ENCODE results near the gene SFTPA1. TPM values are rescaled to one million over a fixed set of nuclear protein-coding genes. Genes with fewer than 3 reads are reported as not detected.
A peak's percentile ranks its signal among the peaks of the same experiment; 100 is the strongest.

Gene SFTPA1
- total RNA-seq, 4 donors from 2014 or later = 3.3 to 11.9 (median 7.1) TPM; not detected in 1

DNA sequence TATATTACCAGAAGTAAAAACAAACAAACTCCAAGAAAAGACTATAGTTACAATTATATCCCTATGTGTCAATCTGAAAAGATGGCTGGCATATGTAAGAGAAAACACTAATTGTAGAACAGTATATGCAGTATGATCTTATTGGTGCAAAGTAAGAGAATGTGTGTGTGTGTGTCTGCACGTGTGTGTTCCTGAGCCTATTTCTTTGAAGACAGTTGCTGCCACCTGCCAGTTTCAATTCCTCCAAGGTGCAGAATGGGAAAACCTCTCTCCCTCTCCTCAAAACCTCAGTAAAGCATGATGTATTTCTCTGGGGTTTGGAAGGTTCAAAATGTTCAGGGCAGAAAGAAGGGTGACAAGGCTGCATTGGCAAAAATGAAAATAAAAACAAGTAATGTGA is 8.8 kb upstream of the SFTPA1 start:
- DNase-seq (ENCODE audit: extremely low spot score) = no peak
- WGBS = 43% methylated on average over 1 of the region's 1 CpG
- H3K4me3 ChIP-seq = no peak overlapping the region
- H3K4me1 ChIP-seq = no peaks in the 10 kb centered on the region
- H3K27ac ChIP-seq (replicated peaks in 1 of 4) = no peak overlapping the region
- TF ChIP-seq POLR2AphosphoS5 (IDR thresholded peaks at IDR 0.05) (no peak), EP300 (IDR thresholded peaks at IDR 0.05) (no peak), POLR2A (IDR thresholded peaks at IDR 0.05; ENCODE audit: low read depth) (no peak)
- TF ChIP-seq, protein P1, sequence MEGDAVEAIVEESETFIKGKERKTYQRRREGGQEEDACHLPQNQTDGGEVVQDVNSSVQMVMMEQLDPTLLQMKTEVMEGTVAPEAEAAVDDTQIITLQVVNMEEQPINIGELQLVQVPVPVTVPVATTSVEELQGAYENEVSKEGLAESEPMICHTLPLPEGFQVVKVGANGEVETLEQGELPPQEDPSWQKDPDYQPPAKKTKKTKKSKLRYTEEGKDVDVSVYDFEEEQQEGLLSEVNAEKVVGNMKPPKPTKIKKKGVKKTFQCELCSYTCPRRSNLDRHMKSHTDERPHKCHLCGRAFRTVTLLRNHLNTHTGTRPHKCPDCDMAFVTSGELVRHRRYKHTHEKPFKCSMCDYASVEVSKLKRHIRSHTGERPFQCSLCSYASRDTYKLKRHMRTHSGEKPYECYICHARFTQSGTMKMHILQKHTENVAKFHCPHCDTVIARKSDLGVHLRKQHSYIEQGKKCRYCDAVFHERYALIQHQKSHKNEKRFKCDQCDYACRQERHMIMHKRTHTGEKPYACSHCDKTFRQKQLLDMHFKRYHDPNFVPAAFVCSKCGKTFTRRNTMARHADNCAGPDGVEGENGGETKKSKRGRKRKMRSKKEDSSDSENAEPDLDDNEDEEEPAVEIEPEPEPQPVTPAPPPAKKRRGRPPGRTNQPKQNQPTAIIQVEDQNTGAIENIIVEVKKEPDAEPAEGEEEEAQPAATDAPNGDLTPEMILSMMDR (IDR thresholded peaks at IDR 0.05) = no peak
- intact Hi-C loops (cut with DNase I) = no loop called here
- peaks cover 0 to 3% (median 0%) of the 10 kb centered on the region in 4 donors for H3K27me3 ChIP-seq
- H3K36me3 ChIP-seq = no peaks in the 10 kb centered on the region
- peaks cover 0 to 17% (median 12%) of the 10 kb centered on the region in 4 donors for H3K9me3 ChIP-seq

DNA sequence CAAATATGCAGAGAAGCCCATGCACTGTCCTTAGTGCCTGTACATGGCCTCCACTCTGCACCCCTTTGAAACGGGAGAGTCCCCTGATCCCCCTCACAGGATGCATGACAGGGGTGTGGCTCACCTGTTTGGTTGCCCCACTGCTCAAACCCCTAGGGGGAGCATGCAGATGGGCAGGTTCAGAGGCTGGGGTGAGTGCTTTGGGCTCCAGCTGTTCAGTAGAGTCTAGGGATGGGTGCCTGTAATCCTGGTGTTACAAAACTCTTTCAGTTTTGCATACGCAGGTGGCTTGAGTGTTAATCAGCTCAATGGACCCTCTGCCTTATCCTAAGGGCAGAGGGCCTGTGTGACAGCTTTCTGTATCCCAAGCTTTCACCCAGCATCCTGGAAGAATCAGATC is 7.8 kb upstream of the SFTPA1 start:
- TF ChIP-seq POLR2A (IDR thresholded peaks at IDR 0.05; ENCODE audit: low read depth) = no peak
- no peak for TF ChIP-seq POLR2AphosphoS5 (IDR thresholded peaks at IDR 0.05)
- TF ChIP-seq EP300 (IDR thresholded peaks at IDR 0.05) = no peak
- TF ChIP-seq, protein P1 (IDR thresholded peaks at IDR 0.05) = no peak
- Histone ChIP-seq H3K4me1 (no peaks in the 10 kb centered on the region), H3K4me3 (no peak overlapping the region), H3K27ac (replicated peaks in 1 of 4) (no peak overlapping the region), H3K27me3 (peaks cover 0 to 3% (median 0%) of the 10 kb centered on the region in 4 donors), H3K9me3 (peaks cover 0 to 13% (median 7%) of the 10 kb centered on the region in 4 donors), H3K36me3 (no peaks in the 10 kb centered on the region)
- intact Hi-C loops (cut with DNase I) = no loop called here
- DNase-seq (ENCODE audit: extremely low spot score) = peak; percentile 84
- WGBS = 83% methylated on average over 2 of the region's 2 CpGs

DNA sequence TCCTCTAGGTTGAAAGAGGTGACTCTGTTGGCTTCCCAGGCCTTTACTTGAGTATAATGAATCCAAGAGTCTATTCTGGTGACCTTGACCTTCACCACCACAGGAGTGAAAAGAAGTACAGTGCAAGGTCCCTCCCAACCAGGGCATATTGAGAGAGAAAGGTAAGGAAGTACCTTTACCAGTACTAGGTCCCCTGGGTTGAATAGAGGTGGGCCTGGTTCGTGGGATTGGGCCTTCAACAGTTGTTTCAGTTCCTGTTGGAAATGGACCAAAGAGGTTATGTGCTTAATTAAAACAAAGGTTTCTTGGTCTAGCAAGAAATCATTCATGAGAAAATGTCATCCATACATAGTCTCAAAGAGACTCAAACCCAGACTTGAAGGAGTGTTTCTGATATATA is 6.4 kb upstream of the SFTPA1 start:
- intact Hi-C loops (cut with DNase I) = no loop called here
- H3K9me3 ChIP-seq = peaks cover 0 to 11% (median 4%) of the 10 kb centered on the region in 4 donors
- peaks cover 0 to 3% (median 0%) of the 10 kb centered on the region in 4 donors for H3K27me3 ChIP-seq
- TF ChIP-seq, protein P1 (IDR thresholded peaks at IDR 0.05) = no peak
- TF ChIP-seq POLR2AphosphoS5 (IDR thresholded peaks at IDR 0.05) (no peak), POLR2A (IDR thresholded peaks at IDR 0.05; ENCODE audit: low read depth) (no peak), EP300 (IDR thresholded peaks at IDR 0.05) (no peak)
- WGBS = 67% methylated on average over 1 of the region's 1 CpG
- no peak overlapping the region for H3K27ac ChIP-seq (replicated peaks in 1 of 4)
- no peaks in the 10 kb centered on the region for H3K4me1 ChIP-seq
- DNase-seq (ENCODE audit: extremely low spot score) = peak; percentile 79
- no peaks in the 10 kb centered on the region for H3K36me3 ChIP-seq
- no peak overlapping the region for H3K4me3 ChIP-seq

DNA sequence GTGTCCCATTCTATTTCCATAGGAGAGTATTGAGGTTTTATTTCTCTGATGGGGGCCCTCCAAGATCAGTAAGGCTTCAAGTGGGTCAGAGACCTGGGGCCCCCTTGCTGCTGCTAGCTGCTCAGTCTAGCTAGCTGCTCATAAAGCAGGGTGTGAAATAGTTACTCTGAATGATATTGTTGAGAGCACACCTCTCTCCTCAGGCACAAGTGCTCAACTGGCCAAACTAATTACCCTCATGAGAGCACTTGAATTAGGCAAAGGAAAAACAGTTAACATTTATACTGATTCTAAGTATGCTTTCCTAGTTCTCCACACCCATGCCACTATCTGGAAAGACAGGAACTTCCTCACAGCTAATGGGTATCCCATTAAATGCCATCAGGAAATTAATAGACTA is 5.4 kb upstream of the SFTPA1 start:
- Histone ChIP-seq H3K27ac (replicated peaks in 1 of 4) (no peak overlapping the region), H3K4me1 (no peaks in the 10 kb centered on the region), H3K9me3 (peaks cover 0 to 11% (median 4%) of the 10 kb centered on the region in 4 donors), H3K27me3 (peaks cover 0 to 3% (median 0%) of the 10 kb centered on the region in 4 donors), H3K36me3 (no peaks in the 10 kb centered on the region), H3K4me3 (no peak overlapping the region)
- peak; percentile 50 for DNase-seq (ENCODE audit: extremely low spot score)
- intact Hi-C loops (cut with DNase I) = no loop called here
- no peak for TF ChIP-seq POLR2A (IDR thresholded peaks at IDR 0.05; ENCODE audit: low read depth)
- TF ChIP-seq, protein P1 (IDR thresholded peaks at IDR 0.05) = no peak
- no peak for TF ChIP-seq EP300 (IDR thresholded peaks at IDR 0.05)
- no peak for TF ChIP-seq POLR2AphosphoS5 (IDR thresholded peaks at IDR 0.05)
